Stimulated activated CD4-positive, alpha-beta T cell treated with anti-CD3 and anti-CD28 coated beads, Interleukin-4, amount 100 ng/mL, for 48 hours (primary cell): ENCODE measurements around the gene LRR1.
"Not testable (repeated sequence)": the region's sequence is repeated elsewhere in the genome, so short reads cannot be mapped to it uniquely, and the experiment has no call there.

Experiments used
- DNase-seq, 2 donors: peaks; one replicate each; pipeline ENCODE4 v3.0.0-alpha.2; 2020; ENCODE audit warnings: low read depth in 2 of 2

Gene LRR1

GRCh38 chr14:49623941-49624839 is 25.4 kb downstream of the LRR1 start:
- DNase-seq: no peak

GRCh38 chr14:49633640-49634546 is 35.2 kb downstream of the LRR1 start:
- peak; percentile 92 for DNase-seq

GRCh38 chr14:49634547-49635334 is 36.0 kb downstream of the LRR1 start, which contains the start of gene DNAAF2:
TSS of gene DNAAF2 (minus strand) at chr14:49635244. CDS start at chr14:49635149, 95 bp downstream.
- peak in 1 of 2 donors; percentile 45 for DNase-seq

- DNase-seq: no peak
Observed at GRCh38 chr14:49636866-49637265, 38.1 kb downstream of the LRR1 start.

GRCh38 chr14:49637534-49638078 is 38.9 kb downstream of the LRR1 start:
- DNase-seq: no peak

GRCh38 chr14:49640540-49641417 is 42.0 kb downstream of the LRR1 start:
- no peak for DNase-seq

GRCh38 chr14:49641697-49642129 is 43.0 kb downstream of the LRR1 start:
- no peak for DNase-seq

- DNase-seq: no peak
Observed at GRCh38 chr14:49642163-49642562, 43.4 kb downstream of the LRR1 start.

GRCh38 chr14:49653508-49653907 is 54.8 kb downstream of the LRR1 start:
- no peak for DNase-seq

- no peak for DNase-seq
Observed at GRCh38 chr14:49654511-49654910, 55.8 kb downstream of the LRR1 start.

GRCh38 chr14:49657500-49657899 is 58.8 kb downstream of the LRR1 start:
- not testable (repeated sequence) for DNase-seq

- no peak for DNase-seq
Observed at GRCh38 chr14:49659526-49660455, 61.1 kb downstream of the LRR1 start.
